Left ventricle myocardium inferior (tissue), 1 donor: ENCODE data around the gene CDC14A. TPM values are rescaled to one million over a fixed set of nuclear protein-coding genes. Genes with fewer than 3 reads are reported as not detected.
"Not testable (repeated sequence)": the region's sequence is repeated elsewhere in the genome, so short reads cannot be mapped to it uniquely, and the experiment has no call there.

Experiments used
- DNase-seq: peaks from one replicate; pipeline ENCODE4 v3.0.0-alpha.2; 2020
- H3K27ac ChIP-seq: fragments of 200-600 bp; replicated peaks from 2 replicates; pipeline ENCODE4 v1.8.0; 2021
- H3K27me3 ChIP-seq: fragments of 200-600 bp; 2 replicates; pipeline ENCODE4 v1.8.0; 2021; ENCODE audit warnings: low read depth
- H3K36me3 ChIP-seq: fragments of 200-600 bp; 2 replicates; pipeline ENCODE4 v1.8.0; 2021
- H3K4me1 ChIP-seq: fragments of 200-600 bp; 2 replicates; pipeline ENCODE4 v1.8.0; 2021
- H3K4me3 ChIP-seq: fragments of 200-600 bp; 2 replicates; pipeline ENCODE4 v1.8.0; 2021; ENCODE audit warnings: mild to moderate bottlenecking, moderate library complexity
- H3K9me3 ChIP-seq: fragments of 200-600 bp; replicated peaks from 2 replicates; pipeline ENCODE4 v1.8.0; 2021
- intact Hi-C: fragments of 100-400 bp; cut with micrococcal nuclease; formaldehyde crosslinking; loops from one replicate; pipeline ENCODE4 v1.11.0; 2022
- total RNA-seq: library from RNA; stranded (reverse); fragmentation: NEBNext Ultra II Directional; extraction: Animal tissue kit (Norgen Biotek cat#: 25700); gene quantifications from one replicate; pipeline ENCODE4 v1.2.1, GENCODE V29; 2021
- TF ChIP-seq, protein P1 (sequence below): fragments of 200-600 bp; IDR thresholded peaks from 2 replicates; pipeline ENCODE4 v1.8.0; 2021; ENCODE audit warnings: antibody characterized with exemption, mild to moderate bottlenecking, borderline replicate concordance
- donor health status: DM: no; HTN: yes; CAD: no; lungs with severe emphysema.

CDC14A gene
- total RNA-seq, 1 donor from 2014 or later = 2.4 TPM

DNA sequence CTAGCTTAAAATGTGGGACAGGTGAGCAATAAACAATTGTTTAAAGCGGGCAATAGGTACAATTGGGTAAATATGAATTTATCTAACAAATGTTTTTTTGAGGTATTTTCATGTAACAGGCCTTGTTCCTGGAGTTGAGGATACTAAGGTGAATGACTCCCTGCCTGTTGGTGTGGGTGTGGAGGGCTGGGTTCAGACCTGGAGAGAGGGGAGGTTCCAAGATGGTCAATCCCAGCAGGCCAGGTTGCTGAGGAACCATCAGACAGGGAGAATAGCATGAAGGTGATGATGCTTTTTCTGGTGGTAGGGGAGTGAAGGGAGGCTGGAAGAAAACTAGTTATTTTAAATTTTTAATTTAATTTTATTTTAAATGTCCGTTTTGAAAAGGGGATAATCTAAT lies 46.3 kb downstream of the CDC14A start:
- no peak for DNase-seq
- intact Hi-C loops = no loop called here
- Histone ChIP-seq H3K27ac (peak overlapping the region; percentile 71), H3K4me3 (no peak overlapping the region), H3K27me3 (no peaks in the 10 kb centered on the region), H3K9me3 (no peaks in the 10 kb centered on the region), H3K36me3 (peaks cover 6% of the 10 kb centered on the region), H3K4me1 (peaks cover 31% of the 10 kb centered on the region)
- TF ChIP-seq, protein P1, sequence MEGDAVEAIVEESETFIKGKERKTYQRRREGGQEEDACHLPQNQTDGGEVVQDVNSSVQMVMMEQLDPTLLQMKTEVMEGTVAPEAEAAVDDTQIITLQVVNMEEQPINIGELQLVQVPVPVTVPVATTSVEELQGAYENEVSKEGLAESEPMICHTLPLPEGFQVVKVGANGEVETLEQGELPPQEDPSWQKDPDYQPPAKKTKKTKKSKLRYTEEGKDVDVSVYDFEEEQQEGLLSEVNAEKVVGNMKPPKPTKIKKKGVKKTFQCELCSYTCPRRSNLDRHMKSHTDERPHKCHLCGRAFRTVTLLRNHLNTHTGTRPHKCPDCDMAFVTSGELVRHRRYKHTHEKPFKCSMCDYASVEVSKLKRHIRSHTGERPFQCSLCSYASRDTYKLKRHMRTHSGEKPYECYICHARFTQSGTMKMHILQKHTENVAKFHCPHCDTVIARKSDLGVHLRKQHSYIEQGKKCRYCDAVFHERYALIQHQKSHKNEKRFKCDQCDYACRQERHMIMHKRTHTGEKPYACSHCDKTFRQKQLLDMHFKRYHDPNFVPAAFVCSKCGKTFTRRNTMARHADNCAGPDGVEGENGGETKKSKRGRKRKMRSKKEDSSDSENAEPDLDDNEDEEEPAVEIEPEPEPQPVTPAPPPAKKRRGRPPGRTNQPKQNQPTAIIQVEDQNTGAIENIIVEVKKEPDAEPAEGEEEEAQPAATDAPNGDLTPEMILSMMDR = no peak

DNA sequence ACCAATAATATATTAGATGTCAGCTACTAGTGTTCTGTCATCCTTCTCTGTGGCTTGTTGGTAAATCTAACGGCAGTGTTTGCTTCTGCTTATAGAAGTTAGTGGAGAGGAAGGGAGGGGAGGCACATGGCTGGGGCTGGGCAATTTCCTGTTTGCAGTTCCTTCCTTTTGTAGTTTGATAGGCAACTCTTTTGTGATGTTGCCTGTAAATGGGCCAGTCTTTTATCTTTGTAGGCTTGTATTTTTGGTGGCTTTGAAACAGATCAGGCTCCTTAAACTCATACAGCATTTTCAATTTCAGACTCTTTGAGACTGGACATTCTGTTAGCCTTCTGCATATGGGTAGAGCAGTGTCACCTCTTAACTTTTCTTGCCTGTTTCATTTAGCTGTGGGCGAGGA lies 48.1 kb downstream of the CDC14A start:
- peak; percentile 38 for DNase-seq
- H3K4me3 ChIP-seq = no peak overlapping the region
- TF ChIP-seq, protein P1 = no peak
- intact Hi-C loops = no loop called here
- H3K36me3 ChIP-seq = peaks cover 6% of the 10 kb centered on the region
- H3K4me1 ChIP-seq = peaks cover 18% of the 10 kb centered on the region
- H3K27me3 ChIP-seq = no peaks in the 10 kb centered on the region
- H3K27ac ChIP-seq = peak overlapping the region; percentile 71
- no peaks in the 10 kb centered on the region for H3K9me3 ChIP-seq

DNA sequence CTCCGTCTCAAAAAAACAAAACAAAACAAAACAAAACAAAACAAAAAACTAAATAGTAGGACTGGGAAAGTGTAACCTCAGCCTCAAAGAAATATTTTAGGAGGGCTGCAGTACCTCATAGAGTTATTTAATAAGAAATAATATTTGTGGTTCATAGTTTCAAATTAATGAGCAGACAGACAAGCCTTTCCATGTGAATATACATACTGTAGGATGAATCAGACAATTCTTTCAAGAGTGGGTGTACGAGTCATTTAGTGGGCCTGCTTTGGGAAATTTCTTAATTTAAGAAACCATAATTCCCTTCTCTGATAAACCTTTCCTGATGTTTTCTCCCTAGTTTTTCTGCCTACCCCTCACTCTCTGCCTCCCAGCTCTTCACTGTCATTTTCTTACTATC lies 52.5 kb downstream of the CDC14A start:
- no peak overlapping the region for H3K4me3 ChIP-seq
- DNase-seq = no peak
- peaks cover 15% of the 10 kb centered on the region for H3K4me1 ChIP-seq
- intact Hi-C loops = no loop called here
- no peaks in the 10 kb centered on the region for H3K27me3 ChIP-seq
- TF ChIP-seq, protein P1 = no peak
- H3K27ac ChIP-seq = no peak overlapping the region
- peaks cover 6% of the 10 kb centered on the region for H3K36me3 ChIP-seq
- H3K9me3 ChIP-seq = no peaks in the 10 kb centered on the region

DNA sequence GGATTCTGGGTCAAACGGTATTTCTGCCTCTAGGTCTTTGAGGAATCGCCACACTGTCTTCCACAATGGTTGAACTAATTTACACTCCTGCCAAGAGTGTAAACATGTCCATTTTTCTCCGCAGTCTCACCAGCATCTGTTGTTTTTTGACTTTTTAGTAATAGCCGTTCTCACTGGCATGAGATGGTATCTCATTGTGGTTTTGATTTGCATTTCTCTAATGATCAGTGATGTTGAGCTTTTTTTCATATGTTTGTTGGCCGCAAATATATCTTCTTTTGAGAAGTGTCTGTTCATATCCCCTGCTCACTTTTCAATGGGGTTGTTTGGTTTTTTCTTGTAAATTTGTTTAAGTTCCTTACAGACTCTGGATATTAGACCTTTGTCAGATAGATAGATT lies 53.6 kb downstream of the CDC14A start:
- intact Hi-C loops, H3K4me3 ChIP-seq, H3K27ac ChIP-seq, H3K27me3 ChIP-seq, H3K36me3 ChIP-seq, H3K9me3 ChIP-seq, DNase-seq, H3K4me1 ChIP-seq: not testable (repeated sequence)

DNA sequence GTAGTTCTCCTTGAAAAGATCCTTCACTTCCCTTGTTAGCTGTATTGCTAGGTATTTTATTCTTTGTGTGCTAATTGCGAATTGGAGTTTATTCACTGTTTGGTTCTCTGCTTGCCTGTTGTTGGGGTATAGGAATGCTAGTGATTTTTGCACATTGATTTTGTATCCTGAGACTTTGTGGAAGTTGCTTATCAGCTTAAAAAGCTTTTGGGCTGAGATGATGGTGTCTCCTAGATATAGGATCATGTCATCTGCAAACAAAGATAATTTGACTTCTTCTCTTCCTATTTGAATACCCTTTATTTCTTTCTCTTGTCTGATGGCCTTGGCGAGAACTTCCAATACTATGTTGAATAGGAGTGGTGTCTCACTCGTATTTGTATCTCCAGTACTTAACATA lies 55.1 kb downstream of the CDC14A start:
- H3K36me3 ChIP-seq, DNase-seq, H3K4me1 ChIP-seq, H3K9me3 ChIP-seq, intact Hi-C loops, H3K27ac ChIP-seq, H3K27me3 ChIP-seq, H3K4me3 ChIP-seq: not testable (repeated sequence)

DNA sequence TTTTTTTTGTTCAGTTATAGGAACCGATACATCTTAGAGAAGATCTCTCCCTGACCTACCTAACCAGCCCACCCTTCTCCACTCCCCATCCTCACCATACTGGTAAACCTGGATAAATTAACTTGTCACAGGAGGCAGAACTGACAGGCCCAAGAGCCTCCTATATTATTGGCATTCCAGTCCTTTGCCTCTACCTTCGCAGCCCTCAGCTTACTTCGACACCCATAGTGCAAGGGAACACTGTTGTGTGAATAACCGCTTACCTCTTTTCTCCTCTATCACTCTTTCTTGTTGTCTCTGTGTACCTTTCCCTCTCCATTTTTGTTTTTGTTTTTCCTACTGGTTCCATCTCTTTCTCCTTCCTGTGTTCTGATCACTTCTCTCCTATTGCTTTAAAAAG lies 58.7 kb downstream of the CDC14A start:
- intact Hi-C loops = no loop called here
- Histone ChIP-seq H3K9me3 (no peaks in the 10 kb centered on the region), H3K4me3 (no peak overlapping the region), H3K27ac (no peak overlapping the region), H3K4me1 (peaks cover 4% of the 10 kb centered on the region), H3K36me3 (no peaks in the 10 kb centered on the region), H3K27me3 (no peaks in the 10 kb centered on the region)
- TF ChIP-seq, protein P1 = no peak
- no peak for DNase-seq

DNA sequence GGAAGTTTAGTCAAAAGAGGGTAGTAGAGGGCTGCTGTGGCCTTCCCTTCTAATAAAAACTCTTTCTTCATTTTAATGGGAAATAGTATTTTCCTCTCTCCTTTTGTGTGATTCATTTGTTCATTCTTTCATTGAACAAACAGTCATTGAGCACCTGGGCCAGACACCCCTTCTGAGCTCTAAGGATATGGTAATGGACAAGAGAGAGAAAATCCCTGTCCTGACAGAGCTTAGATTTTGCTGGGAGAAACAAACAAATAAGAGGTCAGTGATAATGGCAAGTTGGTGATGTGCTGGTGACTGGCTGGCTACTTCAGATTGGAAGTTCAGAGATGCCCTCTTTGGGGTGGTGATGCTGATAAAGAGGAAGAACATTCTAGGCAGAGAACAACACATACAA lies 59.3 kb downstream of the CDC14A start:
- intact Hi-C loops = no loop called here
- no peak for DNase-seq
- Histone ChIP-seq H3K9me3 (no peaks in the 10 kb centered on the region), H3K27ac (no peak overlapping the region), H3K4me3 (no peak overlapping the region), H3K4me1 (peaks cover 4% of the 10 kb centered on the region), H3K36me3 (no peaks in the 10 kb centered on the region), H3K27me3 (no peaks in the 10 kb centered on the region)
- TF ChIP-seq, protein P1 = no peak
